HG03196 (cell line): Measurements from ENCODE around the gene COX8A.
"Not testable (repeated sequence)": the region's sequence is repeated elsewhere in the genome, so short reads cannot be mapped to it uniquely, and the experiment has no call there.

Source experiments
- ATAC-seq: cut with Tn5 transposase; IDR thresholded peaks from one replicate; pipeline ENCODE4 v1.9.1; 2021; ENCODE audit not compliant: unreplicated experiment

Gene COX8A

DNA sequence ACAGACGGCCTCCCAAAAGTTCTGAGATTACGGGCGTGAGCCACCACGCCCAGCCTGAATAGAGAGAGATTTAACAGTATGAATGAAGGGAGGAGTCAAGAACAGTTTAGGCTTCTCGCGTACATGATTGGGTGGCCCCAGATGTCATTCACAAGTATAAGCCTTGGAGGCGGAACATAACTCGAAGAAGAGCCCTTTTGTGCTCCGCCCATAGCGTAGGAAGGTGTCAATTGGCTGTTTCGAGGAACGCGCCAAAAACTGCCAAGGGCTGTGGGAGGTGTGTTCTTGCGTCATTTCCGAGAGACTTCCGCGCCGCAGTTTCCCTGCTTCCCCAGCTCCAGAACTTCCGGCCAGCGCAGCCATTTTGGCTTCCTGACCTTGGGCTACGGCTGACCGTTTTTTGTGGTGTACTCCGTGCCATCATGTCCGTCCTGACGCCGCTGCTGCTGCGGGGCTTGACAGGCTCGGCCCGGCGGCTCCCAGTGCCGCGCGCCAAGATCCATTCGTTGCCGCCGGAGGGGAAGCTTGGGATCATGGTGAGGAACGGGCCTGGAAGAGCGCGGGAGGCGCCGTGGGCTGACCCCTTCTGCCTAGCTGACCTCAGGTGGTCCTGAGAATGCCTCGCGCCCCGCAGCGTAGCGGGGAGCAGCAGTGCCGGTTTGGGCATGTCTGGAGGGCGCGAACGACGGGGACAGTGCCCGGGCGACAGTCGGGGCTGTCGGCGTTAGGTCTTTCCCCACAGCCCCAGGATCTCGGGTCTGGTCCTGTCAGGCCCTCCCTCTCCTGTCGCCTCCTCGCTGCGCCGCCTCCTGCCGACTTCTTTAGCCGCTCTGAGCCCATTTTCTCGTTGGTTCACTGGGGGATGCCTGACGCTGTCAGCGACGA lies at the start of gene COX8A:
TSS of gene COX8A (plus strand) at position 362 of the 885 bp plus-strand sequence. CDS start at position 423, 61 bp downstream.
- ATAC-seq: peak; percentile 93

DNA sequence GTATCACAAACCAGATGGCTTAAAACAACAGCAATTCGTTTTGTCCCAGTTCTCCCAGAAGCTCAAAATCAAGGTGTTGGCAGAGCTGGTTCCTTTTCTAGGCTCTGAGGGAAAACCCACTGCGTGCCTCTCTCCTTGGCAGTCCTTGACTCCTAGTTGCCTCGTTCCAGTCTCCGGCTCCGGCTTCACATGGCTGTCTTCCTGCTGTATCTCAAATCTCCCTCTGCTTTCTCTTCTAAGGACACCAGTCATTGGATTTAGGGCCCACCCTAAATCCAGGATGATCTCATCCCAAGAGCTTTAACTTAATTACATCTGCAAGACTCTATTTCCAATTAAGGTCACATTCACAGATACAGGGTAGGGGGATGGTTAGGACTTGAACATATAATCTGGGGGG lies 44.8 kb upstream of the COX8A start:
- no peak for ATAC-seq

DNA sequence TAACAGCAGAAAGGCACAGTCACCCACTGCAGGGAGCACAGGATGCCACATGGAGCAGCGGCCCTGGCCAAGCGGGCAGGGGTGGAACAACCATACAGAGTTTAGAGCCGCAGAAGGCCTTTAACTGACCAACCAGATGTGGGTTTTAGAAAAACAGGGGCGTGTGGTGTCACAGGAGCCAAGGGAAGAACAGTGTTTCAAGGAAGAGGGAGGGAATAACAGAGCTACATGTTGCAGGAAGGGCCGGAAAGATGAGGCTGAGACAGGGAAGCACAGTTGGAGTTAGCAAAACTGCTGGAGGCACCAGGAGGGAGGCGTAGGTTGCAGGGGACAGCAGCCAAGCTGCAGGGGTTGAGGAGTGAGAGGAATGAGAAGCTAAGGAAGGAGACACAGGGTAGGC lies 43.4 kb upstream of the COX8A start:
- no peak for ATAC-seq

- no peak for ATAC-seq
Observed at GRCh38 chr11:63931876-63932275, 42.5 kb upstream of the COX8A start.

DNA sequence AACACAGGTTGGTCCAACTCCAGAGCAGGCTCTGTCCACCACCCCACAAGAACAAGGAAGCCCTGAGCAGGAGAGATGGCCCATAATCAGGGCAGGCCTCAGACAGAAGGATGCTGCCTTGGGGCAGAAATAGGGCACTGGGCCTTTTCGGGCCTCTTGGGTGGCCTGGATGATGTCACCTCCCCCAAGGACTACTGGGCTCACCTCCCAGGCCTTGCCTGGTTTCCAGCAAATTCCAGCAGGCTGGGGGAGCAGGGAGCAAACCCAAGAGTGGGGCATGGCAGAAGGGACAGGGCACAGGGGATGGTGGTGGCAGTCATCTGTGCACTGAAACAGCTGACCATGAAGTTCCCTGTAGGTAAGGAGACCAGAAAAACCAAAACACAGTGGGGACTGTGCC lies 41.0 kb upstream of the COX8A start:
- no peak for ATAC-seq

DNA sequence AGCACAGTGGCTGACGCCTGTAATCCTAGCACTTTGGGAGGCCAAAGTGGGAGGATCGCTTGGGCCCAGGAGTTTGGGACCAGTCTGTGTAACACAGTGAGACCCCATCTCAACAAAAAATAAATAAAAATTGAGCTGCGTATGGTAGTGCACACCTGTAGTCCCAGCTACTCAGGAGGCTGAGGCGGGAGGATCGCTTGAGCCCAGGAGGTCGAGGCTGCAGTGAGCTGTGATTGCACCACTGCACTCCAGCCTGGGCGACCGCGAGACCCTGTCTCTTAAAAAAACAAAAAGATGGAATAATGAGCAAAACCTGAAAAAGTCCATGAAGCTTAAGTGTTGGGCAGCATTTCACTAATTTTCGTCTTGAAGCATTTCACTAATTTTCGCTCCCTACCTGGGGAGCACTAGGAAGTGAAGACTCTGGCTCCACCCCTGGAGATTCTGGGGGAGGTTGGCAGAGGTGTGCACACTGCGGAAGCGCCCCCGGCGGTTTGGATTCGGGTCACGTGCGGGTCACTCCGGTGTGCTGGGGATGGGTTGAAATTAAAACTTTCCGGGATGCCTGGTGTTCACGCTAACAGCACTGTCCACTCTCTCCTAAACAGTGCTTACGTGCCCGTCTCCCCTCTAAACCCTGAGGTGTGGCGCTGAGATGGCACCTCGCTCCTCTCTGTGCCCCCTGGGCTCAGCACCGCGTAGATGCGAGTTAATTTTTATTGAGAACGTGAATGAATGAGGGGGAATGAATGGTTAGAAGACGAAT lies 36.5 kb upstream of the COX8A start:
- peak; percentile 17 for ATAC-seq

DNA sequence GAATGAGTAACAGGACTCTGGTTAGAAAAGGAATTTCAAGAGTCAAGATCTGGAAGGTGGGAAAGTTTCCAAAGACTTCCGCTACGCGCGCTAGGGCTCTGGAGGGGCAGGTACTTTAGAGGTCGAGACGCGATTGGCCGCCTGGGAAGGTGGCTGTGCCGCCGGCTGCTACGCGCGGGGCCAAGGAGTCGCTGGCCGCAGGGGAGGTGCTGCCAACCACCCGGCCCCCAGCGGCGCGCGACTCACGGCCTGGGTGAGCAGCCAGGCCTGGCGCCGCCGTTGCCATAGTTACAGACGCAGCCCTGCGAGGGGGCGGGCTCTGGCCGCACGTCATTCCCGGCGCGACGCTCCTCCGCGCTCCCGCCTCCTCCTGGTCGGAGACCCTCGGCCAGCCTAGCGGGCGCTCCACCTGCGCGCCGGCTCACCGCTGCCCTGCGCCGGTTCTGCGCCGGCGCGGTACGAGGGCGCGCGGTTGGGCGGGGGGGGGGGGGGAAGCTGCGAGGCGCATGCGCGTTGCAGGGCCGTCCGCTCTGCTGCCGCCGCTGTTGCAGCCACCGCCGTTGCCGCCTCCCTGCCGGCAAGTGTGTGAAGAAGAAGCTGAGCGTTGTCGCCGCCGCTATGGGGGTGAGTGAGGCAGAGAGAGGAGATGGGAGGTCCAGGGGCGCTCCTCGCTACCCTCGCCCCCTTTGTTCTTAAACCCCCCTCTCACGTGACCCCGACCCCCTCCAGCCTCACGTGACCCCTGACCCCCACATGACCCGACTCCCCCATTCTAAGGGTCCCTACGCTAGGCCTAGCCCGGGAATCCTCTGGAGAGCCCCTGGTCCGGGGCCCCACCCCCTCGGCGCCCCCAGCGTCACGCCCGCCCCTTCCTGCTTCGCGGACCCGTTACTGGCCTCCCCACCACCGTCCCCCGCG lies 35.7 kb upstream of the COX8A start, which contains the start of gene NAA40:
TSS of gene NAA40 (plus strand) at position 524 of the 918 bp plus-strand sequence. CDS start at position 619, 95 bp downstream.
- ATAC-seq: peak; percentile 93

GRCh38 chr11:63939397-63939891 lies 35.0 kb upstream of the COX8A start:
- ATAC-seq: no peak

DNA sequence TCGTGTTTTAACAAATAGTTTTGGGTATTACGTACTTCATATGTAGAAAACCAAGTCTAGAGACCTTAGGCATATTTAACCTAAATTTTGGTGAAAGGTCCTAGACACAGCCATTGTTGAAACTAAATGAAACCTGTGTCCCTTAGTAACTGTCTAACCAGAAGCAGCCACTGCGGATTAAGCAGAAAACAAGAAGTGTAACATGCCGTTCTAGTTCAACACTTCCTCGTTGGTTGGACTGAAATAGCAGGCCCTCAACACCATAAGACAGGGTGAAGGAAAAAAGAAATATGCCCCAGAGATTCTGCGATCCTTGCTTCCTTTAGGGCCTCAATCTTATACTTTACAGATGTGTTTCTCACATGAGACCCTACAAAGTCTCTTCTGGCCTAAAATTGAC lies 33.6 kb upstream of the COX8A start:
- no peak for ATAC-seq

DNA sequence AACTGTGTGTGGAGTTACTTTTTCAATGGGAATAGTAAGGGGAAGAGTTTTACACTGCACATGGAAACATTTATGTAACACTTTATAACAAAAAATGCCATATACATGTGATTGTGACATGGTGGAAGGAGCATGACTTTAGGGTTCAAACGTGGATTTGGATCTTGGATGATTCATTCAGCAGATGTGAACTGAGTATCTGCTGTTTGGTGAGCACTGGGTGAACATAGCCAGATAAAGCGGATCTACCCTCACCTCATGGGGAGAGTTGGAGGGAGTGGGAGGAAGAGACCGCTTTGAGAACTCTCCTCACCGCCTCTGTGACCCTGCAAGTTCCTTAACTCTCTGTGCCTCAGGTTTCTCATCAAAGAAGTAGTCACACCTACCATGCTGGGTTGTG lies 32.5 kb upstream of the COX8A start:
- ATAC-seq: no peak

DNA sequence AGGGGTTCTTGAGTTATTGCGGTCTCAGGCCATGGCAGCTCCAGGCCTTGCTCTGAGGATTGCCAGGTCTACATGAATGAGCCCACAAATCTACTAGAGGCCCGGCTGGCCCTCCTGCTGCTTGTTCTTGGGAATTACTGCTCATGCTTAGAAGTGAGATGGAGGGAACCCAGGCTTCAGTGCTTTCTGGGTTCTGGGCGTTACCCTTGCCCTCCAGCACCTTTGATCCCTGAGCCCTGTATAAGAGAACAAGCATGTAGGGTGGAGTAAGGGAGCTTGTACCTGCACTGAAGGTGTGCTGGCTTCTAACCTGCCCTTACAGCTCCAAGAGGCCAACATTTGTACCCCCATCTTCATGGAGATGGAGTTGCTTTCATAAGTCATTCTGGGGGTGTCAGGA lies 31.6 kb upstream of the COX8A start:
- no peak for ATAC-seq

DNA sequence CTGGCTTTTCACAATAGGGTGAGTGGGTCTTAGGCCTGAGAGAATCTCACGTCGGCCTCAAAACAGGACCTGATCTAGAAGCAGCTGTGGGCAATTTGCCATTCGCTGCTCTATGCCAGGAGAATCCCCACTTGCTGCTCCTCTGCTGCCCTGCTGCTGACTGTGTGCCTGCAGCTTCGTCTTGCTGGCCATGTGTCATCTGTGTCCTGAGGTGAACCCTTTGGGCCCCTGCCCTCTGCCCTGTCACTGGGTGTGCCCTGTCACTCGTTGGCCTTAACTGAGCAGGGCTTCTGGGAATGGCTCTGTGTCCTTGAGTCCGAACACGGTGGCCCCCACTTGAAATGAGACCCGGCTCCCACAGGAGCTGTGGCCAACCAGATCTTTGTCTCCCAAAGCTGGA lies 29.4 kb upstream of the COX8A start:
- no peak for ATAC-seq

- no peak for ATAC-seq
Observed at GRCh38 chr11:63945477-63946163, 28.8 kb upstream of the COX8A start.

DNA sequence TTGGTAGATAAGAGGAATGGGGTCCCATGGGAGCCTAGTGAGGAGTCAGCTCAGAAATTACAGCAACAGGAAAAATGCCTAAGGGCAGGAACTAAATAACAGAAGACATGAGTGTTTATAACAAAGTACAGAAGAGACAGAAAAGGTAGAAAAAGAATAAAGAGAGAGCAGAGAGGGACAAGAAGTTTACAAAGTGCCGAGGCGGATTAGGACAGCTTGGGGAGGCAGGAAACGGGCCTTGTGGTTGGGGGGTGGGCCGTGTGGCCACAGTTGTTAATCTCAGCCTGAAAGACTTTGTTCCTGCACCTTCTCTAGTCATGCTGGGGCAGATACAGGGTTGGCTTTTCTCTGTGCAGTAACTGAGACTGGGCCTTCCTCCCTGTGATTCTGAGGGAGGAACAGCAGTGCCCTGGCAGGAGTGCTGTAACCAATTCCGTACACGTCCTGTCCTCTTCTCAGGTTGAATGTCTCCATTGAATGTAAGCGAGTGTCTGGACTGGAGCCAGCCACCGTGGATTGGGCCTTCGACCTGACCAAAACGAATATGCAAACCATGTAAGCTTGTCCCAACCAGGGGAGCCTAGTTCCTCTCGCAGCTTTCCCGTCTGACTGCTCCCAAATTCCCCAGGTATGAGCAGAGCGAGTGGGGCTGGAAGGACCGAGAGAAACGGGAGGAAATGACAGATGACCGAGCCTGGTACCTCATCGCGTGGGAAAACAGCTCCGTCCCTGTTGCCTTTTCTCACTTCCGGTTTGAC lies 22.5 kb upstream of the COX8A start:
- ATAC-seq: no peak

- ATAC-seq: no peak
Observed at GRCh38 chr11:63952570-63952969, 21.9 kb upstream of the COX8A start.

GRCh38 chr11:63958008-63958407 lies 16.4 kb upstream of the COX8A start:
- ATAC-seq: no peak

DNA sequence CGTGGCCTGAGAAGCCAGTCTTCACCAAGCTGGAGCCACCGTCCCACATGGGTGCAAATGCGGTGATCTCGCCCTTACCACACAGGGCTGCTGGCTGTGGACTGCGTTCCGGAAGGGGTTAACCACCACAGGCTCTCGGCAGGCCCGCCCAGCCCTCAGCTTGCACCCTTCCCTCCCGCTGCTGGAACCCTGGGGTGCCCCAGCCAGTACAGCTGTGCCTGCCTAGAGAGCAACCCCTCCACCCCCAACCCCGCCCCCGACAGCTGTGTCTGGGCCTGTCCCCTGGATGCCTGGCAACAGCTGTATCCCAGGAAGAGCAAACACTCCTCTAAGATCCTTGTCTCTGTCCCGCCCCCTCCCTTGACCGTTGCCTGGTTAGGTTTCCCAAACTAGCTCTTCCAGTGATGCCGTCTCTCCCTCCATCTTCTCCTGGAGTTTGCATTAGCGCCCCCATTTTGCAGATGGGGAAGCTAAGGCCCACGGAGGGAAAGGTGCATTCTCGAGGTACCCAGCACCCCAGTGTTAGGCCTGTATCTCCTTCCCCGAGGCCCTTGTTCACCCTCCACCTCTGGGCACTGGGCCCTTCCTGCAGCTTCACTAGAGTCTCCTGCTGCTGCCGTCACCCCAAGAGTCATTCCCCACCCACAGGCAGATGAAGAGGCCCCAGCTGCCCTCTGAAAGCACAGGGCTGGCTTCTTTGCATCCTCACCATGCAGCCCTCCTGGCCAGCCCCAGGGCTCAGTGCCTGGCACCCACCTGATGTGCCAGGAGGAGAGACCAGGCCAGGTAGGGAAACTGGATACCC lies 12.6 kb upstream of the COX8A start:
- no peak for ATAC-seq

DNA sequence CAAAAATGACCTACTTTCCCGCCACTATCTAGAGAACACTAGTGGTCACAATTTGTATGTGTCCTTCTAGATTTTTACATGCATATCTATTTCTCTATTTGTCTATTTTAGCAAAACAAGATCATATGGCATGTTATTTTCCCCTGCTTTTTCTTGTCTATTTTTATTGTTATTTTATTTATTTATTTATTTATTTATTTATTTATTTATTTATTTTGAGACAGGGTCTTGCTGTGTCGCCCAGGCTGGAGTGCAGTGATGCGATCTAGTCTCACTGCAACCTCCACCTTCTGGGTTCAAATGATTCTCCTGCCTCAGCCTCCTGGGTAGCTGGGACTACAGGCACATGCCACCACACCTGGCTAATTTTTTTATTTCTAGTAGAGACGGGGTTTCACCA lies 10.5 kb upstream of the COX8A start:
- not testable (repeated sequence) for ATAC-seq

DNA sequence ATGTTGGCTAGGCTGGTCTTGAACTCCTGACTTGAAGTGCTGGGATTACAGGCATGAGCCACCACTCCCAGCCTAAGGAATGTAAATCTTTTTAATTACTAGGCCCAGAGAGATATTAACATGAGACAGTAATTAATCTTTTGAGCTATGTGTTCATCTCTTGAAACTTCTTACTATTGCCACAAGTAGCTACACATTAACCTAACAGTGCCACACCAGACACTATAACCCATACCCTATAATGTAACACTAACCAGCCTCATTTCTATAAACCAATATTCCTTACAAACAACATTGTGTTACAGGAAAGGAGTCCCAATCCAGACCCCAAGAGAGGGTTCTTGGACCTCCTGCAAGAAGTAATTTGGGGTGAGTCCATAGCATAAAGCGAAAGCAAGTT lies 8.0 kb upstream of the COX8A start:
- no peak for ATAC-seq
